NCI-H2171 treated with DMSO at 0.1 percent for 48 hours (cell line): ENCODE measurements around the gene NFE2L3.
"Not testable (repeated sequence)": the region's sequence is repeated elsewhere in the genome, so short reads cannot be mapped to it uniquely, and the experiment has no call there.

ENCODE experiments used
- DNase-seq: peaks from one replicate; lab custom pipeline; 2025; lab: John Stamatoyannopoulos, UW

NFE2L3 gene

DNA sequence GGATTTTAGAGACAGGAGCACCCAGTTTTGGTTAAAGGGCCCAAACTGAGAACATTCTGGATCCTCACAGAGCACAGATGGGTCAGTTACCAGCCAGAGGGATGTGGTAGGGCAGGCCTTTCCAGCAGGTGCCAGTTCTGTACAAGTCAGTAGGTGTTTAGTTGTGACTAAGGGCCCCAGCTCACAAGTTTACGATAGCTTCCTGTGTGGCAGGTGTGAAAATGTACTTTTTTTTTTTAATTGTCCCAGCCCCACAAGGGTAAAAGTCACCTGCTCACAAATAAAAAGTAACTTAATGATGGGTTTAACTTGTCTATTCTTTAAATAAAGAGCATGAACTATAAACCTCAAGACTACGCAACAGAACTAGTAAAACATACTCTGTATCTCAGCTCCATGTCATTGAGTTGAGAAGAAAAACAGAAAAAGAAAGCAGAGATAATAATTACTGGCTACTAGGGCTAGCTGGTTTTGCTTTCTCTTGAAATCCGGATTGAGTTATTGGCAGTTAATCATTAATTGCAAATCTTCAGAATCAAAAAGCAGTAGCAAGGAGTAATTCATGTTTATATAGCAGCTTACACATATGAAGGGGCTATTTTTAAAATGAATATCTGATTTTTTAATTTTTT, 15.4 kb downstream of the NFE2L3 start:
- DNase-seq = no peak

DNA sequence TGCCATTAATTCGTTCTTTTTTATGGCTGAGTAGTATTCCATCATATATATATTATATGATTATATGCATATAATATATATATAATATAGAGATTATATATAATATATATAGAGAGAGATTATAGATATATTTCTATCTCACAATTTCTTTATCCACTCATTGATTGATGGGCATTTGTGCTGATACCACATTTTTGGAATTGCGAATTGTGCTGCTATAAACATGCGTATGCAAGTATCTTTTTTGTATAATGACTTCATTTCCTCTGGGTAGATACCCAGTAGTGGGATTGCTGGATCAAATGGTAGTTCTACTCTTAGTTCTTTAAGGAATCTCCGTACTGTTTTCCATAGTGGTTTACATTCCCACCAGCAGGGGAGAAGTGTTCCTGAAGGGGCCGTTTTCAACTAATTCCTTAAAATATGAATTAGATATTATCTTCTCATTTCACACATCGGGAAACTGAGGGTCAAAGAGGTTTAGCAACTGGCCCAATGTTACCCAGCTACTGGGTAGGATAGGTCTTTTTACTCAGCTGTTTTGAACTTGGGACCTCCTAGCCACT, 16.5 kb downstream of the NFE2L3 start:
- DNase-seq = no peak

DNA sequence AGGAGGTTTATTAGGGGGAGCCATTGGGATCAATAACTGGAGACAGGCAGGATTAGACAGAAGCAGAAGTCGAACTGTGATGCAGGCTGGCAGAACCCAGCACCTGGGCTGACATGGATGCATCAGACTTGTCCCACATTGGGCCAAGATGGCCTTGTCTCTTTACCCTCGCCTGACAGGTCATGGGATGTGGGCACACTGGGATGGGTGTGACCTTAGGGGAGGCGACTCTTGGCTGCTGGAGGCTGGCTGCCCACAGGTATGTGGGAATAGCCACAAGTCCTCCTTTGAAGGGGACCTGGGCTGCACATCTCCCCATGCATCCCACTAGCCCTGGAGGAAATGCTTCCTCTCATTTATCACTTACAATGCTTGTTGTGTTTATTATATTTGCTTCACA, 17.3 kb downstream of the NFE2L3 start:
- DNase-seq = no peak

DNA sequence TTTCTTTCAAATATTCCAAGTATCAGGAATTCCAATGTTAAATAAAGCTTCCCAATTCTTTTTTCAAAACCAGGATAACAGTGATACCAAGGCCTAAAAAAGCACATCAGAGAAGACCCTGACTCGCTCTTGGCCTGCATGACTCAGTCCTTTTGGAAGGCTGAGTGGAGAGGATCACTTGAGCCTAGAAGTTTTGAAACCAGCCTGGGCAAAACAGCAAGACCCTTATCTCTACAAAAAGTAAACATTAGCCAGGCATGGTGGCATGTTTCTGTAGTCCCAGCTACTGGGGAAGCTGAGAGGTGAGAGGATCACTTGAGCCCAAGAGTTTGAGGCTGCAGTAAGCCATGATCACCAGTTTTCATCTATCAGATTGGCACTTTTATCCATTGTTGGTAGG, 18.7 kb downstream of the NFE2L3 start:
- no peak for DNase-seq

DNA sequence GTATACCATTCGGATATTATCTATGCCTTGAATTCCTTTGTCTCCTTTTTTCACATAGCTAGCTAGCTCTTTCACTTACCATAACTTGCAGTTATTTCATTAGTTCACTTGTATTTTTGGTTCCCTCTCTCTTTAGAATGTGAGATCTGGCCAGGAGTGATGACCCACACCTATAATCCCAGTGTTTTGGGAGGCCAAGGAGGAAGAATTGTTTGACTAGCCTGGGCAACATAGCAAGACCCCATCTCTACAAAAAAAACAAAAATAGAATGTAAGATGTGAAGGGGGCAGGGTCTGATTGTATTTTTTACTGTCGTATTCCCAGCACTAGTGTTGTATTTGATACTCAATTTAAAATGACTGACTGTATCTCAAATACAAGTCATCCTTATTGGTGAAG, 19.6 kb downstream of the NFE2L3 start:
- no peak for DNase-seq

DNA sequence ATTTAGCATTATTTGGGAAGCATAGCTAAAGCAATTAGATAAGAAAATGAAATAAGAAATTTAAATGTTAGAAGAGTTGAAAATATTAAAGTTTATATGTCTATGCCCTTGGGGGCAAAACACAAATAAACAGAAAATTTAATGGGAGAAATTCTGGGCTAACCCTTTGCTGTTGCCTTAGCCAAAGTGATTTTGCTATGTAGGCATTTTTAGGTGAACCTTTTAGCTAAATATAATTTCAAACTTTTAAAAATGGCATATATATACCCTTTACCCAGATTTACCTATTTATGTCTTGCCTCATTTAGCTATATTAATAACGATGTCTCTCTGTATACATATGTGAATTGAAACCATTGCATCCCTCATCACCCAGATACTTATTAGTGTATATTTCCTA, 20.1 kb downstream of the NFE2L3 start:
- no peak for DNase-seq

DNA sequence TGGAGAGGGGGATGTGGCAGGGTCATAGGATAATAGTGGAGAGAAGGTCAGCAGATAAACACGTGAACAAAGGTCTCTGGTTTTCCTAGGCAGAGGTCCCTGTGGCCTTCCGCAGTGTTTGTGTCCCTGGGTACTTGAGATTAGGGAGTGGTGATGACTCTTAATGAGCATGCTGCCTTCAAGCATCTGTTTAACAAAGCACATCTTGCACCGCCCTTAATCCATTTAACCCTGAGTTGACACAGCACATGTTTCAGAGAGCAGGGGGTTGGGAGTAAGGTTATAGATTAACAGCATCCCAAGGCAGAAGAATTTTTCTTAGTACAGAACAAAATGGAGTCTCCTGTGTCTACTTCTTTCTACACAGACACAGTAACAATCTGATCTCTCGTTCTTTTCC, 23.9 kb downstream of the NFE2L3 start:
- not testable (repeated sequence) for DNase-seq

DNA sequence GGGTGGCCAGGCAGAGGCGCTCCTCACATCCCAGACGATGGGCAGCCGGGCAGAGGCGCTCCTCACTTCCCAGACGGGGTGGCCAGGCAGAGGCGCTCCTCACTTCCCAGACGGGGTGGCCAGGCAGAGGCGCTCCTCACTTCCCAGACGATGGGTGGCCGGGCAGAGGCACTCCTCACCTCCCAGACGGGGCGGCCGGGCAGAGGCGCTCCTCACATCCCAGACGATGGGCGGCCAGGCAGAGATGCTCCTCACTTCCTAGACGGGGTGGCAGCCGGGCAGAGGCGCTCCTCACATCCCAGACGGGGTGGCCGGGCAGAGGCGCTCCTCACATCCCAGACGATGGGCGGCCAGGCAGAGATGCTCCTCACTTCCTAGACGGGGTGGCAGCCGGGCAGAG, 24.7 kb downstream of the NFE2L3 start:
- DNase-seq = not testable (repeated sequence)

DNA sequence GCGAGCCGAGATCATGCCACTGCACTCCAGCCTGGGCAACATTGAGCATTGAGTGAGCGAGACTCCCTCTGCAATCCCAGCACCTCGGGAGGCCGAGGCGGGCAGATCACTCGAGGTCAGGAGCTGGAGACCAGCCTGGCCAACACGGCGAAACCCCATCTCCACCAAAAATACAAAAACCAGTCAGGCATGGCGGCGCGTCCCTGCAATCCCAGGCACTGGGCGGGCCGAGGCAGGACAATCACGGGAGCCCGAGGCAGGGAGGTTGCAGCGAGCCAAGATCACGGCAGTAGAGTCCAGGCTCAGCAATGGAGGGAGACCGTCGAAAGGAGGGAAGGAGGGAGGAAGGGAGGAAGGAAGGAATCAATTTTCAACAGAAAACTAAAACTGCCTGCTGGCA, 25.3 kb downstream of the NFE2L3 start:
- DNase-seq = not testable (repeated sequence)

DNA sequence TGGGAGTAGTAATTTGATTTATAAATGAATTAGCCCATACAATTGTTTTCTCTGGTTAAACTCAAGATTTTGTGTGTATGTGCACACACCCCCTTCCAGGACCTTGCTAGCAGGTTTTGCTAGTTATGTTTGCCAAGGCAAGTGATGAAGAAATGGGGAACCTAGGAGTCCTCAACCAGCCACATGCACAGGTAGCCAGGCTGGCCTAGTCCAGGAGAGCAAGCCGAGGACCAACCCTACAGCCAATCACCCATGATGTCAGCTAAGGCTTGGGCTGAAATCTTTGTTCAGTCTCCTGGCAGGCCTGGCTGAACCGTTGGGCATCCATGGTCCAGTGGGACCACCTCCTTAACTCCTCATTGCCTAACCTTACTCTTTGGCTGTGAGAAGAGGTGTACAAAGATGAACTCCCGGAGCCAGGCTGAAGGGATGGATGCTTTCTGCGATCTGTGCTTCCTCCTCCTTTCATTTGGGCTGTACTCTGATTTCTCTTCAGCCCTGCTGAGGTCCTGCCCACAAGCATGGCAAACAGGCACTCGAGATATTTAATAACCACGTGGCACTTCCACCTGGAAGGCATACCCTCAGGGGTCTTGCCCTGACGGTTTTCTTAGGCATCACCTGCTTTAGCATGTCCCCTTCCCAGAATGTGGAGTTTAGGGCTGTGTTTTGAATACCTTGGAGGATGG, 26.4 kb downstream of the NFE2L3 start:
- DNase-seq = no peak

DNA sequence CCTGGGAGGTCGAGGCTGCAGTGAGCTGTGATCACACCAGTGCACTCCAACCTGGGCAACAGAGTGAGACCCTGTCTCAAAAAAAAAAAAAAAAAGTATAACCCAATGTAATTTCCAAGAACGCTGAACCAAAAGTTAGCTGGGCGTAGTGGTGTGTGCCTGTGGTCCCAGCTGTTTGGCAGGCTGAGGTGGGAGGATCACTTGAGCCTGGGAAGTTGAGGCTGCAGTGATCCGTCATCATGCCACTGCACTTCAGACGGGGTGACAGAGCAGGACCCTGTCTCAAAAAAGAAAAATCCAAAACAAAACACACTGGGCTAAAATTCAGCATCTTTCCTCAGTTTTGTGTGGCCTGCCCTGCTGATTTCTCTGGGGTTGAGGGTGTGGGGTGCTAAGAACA, 27.4 kb downstream of the NFE2L3 start:
- DNase-seq = no peak

DNA sequence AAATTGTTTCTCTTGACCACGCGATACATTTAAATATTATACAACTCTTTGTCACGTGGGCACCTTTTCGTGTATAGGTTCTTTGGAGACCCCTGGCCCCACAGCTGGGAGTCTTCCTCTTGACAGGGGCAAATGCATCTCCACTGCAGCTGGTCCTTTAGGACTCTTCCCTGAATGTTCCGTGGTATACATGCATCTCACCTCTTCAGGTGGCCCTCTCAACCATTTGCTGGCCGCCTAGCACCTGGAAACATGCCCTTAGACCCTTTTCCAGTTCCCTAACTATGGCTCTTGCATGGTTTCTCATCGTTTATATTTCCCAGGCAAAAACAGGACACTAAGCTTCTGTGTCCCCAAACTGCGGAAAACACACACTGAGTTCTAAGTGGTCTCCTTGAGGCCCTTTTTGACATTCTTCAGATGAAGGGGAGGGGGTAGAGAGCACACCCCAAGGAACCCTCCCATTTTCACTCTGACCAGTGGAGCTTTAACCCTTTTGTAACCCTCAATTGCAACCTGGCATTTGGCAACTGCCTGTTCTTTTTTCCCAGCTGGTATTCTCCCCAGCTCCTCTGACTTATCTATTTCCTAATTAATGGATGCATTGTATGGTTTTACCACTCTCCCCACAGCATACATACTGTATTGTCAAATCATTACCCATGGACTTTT, 28.0 kb downstream of the NFE2L3 start:
- DNase-seq = no peak

DNA sequence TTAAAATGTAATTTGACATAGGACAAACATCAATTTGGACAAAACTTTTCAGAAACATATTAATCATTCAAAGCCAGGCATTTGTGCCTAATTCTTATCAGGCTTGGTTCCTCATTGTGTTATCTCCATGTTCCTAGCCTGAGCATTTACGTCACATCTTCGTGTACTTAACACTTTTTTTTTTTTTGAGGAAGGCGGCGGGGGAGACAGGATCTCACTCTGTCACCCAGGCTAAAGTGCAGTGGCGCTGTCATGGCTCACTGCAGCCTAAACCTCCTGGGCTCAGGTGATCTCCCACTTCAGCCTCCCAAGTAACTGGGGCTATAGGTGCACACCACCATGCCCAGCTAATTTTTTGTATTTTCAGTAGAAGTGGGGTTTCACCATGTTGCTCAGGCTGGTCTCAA, 28.8 kb downstream of the NFE2L3 start:
- no peak for DNase-seq

DNA sequence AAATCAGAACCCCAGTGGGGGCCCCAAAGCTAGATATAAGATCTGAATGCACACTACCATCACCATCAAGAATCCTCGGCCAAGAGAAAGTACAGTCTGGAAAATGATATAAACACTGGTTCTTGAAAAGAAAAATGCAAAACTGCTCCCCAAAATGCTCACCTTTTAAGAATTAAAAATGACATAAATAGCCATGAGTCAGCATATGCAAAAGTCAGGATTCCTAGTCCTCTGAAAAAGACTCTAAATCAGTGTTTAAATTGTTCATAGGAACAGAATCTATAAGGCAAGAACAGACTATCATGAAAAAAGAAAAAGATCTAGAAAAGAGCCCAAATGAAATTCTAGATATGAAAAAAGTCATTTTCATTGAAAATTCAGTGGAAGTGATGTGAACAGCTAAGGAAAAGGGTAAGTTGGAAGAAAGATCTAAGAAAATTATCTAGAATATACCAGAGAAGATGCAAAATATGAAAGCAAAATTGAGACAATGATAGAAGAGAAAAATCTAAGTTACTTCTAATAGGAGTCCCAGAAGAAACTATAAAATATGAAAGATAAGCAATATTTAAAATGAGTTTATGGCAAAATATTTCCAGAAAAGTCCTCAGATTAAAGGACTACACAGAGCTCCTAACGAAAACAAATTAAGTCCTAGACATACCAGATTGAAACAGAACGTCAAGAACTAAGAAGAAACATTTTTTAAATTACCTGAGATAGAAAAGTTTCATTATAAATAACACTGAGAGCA, 29.7 kb downstream of the NFE2L3 start:
- no peak for DNase-seq

DNA sequence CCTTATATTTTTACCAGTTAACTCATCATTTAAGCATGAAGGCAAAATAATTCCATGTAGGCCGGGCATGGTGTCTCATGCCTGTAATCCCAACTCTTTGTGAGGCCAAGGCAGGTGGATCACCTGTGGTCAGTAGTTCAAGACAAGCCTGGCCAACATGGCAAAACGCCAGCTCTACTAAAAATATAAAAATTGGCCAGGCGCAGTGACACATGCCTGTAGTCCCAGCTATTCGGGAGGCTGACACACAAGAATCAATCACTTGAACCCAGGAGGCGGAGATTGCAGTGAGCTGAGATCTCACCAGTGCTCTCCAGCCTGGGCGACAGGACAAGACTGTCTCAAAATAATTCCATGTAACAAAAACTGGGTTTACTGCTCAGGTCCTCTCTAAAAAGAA, 30.3 kb downstream of the NFE2L3 start:
- no peak for DNase-seq

DNA sequence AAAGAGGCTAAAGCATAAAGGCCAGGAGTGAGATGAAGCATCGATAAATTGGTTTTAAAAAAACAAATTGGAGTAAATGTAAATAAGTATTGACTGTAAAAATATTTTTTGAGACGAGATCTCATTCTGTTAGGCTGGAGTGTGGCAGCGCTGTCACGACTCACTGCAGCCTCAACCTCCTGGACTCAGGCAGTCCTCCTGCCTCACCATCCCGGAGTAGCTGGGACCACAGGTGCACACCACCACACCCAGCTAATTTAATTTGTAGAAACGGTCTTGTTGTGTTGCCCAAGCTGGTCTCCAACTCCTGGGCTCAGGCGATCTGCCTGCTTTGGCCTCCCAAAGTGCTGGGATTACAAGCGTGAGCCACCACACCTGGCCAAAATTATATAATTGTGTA, 30.7 kb downstream of the NFE2L3 start:
- DNase-seq = no peak

DNA sequence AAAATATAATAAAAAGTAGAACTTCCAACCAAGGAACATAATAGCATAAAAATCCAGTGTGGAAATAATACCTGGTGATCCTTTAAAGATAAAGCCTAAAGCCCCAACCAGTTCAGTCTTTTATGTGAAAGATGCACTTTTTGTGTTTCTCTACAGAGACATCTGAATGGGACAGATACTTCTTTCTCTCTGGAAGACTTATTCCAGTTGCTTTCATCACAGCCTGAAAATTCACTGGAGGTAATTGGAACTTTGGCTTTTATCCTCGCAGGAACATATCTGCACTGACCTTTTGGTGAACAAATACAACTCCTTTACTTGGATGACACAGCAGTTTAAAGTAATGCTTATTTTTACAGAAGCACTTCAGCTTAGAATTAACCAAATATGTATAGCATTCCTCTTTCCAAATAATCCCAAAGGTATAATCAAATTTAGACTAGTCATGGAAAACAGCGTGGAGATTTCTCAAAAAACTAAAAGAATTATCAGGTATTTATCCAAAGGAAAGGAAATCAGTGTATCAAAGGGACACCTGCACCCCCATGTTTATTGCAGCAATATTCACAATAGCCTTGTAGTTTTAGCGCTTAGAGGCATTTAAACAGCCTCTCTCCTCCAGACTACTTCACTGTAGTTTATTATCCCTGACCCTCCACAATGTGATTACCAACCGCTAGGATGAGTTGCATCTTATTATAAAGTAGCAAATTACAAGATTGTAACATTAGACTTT, 31.7 kb downstream of the NFE2L3 start:
- peak; percentile 24 for DNase-seq

DNA sequence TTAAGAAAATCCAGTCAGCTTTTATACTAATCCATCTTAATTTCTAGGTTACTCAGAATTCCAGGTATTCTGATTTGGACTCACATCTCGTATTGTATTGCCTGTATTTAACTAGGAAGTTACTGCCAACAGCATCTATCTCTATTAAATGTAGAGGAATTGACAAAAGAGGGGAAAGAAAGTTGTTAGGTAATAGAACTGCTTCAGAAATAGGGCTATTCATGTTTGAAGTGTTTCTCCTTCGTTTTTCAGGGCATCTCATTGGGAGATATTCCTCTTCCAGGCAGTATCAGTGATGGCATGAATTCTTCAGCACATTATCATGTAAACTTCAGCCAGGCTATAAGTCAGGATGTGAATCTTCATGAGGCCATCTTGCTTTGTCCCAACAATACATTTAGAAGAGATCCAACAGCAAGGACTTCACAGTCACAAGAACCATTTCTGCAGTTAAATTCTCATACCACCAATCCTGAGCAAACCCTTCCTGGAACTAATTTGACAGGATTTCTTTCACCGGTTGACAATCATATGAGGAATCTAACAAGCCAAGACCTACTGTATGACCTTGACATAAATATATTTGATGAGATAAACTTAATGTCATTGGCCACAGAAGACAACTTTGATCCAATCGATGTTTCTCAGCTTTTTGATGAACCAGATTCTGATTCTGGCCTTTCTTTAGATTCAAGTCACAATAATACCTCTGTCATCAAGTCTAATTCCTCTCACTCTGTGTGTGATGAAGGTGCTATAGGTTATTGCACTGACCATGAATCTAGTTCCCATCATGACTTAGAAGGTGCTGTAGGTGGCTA, 32.5 kb downstream of the NFE2L3 start:
- not testable (repeated sequence) for DNase-seq

DNA sequence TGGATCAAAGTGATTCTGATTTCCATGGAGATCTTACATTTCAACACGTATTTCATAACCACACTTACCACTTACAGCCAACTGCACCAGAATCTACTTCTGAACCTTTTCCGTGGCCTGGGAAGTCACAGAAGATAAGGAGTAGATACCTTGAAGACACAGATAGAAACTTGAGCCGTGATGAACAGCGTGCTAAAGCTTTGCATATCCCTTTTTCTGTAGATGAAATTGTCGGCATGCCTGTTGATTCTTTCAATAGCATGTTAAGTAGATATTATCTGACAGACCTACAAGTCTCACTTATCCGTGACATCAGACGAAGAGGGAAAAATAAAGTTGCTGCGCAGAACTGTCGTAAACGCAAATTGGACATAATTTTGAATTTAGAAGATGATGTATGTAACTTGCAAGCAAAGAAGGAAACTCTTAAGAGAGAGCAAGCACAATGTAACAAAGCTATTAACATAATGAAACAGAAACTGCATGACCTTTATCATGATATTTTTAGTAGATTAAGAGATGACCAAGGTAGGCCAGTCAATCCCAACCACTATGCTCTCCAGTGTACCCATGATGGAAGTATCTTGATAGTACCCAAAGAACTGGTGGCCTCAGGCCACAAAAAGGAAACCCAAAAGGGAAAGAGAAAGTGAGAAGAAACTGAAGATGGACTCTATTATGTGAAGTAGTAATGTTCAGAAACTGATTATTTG, 33.3 kb downstream of the NFE2L3 start:
- peak; percentile 19 for DNase-seq

DNA sequence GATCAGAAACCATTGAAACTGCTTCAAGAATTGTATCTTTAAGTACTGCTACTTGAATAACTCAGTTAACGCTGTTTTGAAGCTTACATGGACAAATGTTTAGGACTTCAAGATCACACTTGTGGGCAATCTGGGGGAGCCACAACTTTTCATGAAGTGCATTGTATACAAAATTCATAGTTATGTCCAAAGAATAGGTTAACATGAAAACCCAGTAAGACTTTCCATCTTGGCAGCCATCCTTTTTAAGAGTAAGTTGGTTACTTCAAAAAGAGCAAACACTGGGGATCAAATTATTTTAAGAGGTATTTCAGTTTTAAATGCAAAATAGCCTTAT, 33.8 kb downstream of the NFE2L3 start:
- DNase-seq = no peak
